ENCODE data around the gene GAMT. TPM values are rescaled to one million over a fixed set of nuclear protein-coding genes. Genes with fewer than 3 reads are reported as not detected.

GAMT gene
- total and polyA plus RNA-seq, 2 of the 13 experiments (the other 11 are each of a cell fraction or from before 2014, with no cell fraction given): 115 to 124 TPM

DNA sequence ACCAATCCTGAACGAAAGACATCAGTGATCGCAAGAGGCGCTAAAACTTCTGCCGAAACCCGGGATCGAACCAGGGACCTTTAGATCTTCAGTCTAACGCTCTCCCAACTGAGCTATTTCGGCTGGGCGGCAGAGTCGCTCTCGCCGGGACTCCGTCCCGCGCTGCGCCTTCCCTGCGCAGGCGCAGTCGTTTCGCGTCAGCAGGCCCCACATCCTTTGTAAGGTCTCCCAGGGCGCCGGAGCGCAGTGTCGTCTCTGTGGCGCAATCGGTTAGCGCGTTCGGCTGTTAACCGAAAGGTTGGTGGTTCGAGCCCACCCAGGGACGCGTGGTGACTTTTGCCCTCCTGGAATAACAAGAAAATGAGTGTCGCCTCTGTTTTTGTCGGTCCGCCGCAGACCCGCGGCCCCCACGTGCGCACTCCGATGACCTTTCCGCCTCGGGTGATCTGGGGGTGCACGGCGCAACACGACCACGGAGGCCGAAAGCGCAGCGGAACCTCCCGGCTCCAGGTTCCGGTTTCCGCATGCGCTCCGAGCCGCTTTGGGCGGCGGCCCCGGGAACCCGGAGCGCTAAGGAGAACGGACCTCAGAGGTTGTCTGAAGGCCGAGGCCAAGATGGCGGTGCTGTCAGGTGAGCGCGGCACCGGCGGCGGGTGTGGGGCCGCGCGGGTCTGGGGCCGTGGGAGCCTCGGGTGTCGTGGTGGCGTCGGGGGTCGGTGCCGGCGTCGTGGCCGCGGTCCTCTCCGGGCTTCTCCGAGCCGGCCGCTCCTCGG lies 17.8 kb downstream of the GAMT start, which contains the start of gene NDUFS7 (continued):
- TF ChIP-seq, protein P1, sequence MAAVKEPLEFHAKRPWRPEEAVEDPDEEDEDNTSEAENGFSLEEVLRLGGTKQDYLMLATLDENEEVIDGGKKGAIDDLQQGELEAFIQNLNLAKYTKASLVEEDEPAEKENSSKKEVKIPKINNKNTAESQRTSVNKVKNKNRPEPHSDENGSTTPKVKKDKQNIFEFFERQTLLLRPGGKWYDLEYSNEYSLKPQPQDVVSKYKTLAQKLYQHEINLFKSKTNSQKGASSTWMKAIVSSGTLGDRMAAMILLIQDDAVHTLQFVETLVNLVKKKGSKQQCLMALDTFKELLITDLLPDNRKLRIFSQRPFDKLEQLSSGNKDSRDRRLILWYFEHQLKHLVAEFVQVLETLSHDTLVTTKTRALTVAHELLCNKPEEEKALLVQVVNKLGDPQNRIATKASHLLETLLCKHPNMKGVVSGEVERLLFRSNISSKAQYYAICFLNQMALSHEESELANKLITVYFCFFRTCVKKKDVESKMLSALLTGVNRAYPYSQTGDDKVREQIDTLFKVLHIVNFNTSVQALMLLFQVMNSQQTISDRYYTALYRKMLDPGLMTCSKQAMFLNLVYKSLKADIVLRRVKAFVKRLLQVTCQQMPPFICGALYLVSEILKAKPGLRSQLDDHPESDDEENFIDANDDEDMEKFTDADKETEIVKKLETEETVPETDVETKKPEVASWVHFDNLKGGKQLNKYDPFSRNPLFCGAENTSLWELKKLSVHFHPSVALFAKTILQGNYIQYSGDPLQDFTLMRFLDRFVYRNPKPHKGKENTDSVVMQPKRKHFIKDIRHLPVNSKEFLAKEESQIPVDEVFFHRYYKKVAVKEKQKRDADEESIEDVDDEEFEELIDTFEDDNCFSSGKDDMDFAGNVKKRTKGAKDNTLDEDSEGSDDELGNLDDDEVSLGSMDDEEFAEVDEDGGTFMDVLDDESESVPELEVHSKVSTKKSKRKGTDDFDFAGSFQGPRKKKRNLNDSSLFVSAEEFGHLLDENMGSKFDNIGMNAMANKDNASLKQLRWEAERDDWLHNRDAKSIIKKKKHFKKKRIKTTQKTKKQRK (IDR thresholded peaks at IDR 0.05; ENCODE audit: low read length): no peak
- TF ChIP-seq NAIF1 (CRISPR knock-in tag; IDR thresholded peaks at IDR 0.05; ENCODE audit: borderline replicate concordance) (peak; percentile 83; the same call in 1 of the 2 replicates), MZF1 (CRISPR knock-in tag; IDR thresholded peaks at IDR 0.05; ENCODE audit: borderline replicate concordance) (peak; percentile 86; the same call in 1 of the 2 replicates), SSRP1 (CRISPR knock-in tag; IDR thresholded peaks at IDR 0.05) (peak; percentile 100), ZNF572 (CRISPR knock-in tag; IDR thresholded peaks at IDR 0.05) (peak; percentile 98), GPN1 (CRISPR knock-in tag; IDR thresholded peaks at IDR 0.05; ENCODE audit: borderline replicate concordance) (no peak), ZNF713 (CRISPR knock-in tag; IDR thresholded peaks at IDR 0.05) (peak; percentile 88; the same call in 1 of the 2 replicates), ZNF615 (CRISPR knock-in tag; IDR thresholded peaks at IDR 0.05; ENCODE audit: borderline replicate concordance) (peak; percentile 98), CCAR2 (optimal IDR thresholded peaks at IDR 0.05; ENCODE audit: low read depth, low read length) (peak; percentile 94), SMYD3 (CRISPR knock-in tag; IDR thresholded peaks at IDR 0.05) (peak; percentile 94), RFXANK (CRISPR knock-in tag; IDR thresholded peaks at IDR 0.05) (peak; percentile 84; the same call in 1 of the 2 replicates), XRCC5 (optimal IDR thresholded peaks at IDR 0.05; ENCODE audit: low read length) (peak; percentile 99), SMAD9 (CRISPR knock-in tag; IDR thresholded peaks at IDR 0.05) (peak; percentile 94), ZKSCAN1 (IDR thresholded peaks at IDR 0.05; ENCODE audit: low read length) (peak; percentile 68; the same call in 1 of the 2 replicates), ZNF343 (CRISPR knock-in tag; IDR thresholded peaks at IDR 0.05) (peak; percentile 87; the same call in 1 of the 2 replicates), ARNT2 (CRISPR knock-in tag; IDR thresholded peaks at IDR 0.05; ENCODE audit: low read depth) (peak; percentile 93), NR1H2 (CRISPR knock-in tag; IDR thresholded peaks at IDR 0.05; ENCODE audit: borderline replicate concordance, low read depth) (no peak), BRD4 (CRISPR knock-in tag; IDR thresholded peaks at IDR 0.05) (no peak; the same call in 1 of the 2 replicates)
- TF ChIP-seq, protein P2, sequence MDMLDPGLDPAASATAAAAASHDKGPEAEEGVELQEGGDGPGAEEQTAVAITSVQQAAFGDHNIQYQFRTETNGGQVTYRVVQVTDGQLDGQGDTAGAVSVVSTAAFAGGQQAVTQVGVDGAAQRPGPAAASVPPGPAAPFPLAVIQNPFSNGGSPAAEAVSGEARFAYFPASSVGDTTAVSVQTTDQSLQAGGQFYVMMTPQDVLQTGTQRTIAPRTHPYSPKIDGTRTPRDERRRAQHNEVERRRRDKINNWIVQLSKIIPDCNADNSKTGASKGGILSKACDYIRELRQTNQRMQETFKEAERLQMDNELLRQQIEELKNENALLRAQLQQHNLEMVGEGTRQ (IDR thresholded peaks at IDR 0.05; ENCODE audit: low read depth, low read length): no peak
- TF ChIP-seq, protein P2 (CRISPR knock-in tag; IDR thresholded peaks at IDR 0.05; ENCODE audit: borderline replicate concordance): peak; percentile 30; the same call in 1 of the 2 replicates
- TF ChIP-seq, protein P3, sequence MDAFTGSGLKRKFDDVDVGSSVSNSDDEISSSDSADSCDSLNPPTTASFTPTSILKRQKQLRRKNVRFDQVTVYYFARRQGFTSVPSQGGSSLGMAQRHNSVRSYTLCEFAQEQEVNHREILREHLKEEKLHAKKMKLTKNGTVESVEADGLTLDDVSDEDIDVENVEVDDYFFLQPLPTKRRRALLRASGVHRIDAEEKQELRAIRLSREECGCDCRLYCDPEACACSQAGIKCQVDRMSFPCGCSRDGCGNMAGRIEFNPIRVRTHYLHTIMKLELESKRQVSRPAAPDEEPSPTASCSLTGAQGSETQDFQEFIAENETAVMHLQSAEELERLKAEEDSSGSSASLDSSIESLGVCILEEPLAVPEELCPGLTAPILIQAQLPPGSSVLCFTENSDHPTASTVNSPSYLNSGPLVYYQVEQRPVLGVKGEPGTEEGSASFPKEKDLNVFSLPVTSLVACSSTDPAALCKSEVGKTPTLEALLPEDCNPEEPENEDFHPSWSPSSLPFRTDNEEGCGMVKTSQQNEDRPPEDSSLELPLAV (CRISPR knock-in tag; conservative IDR thresholded peaks at IDR 0.05; ENCODE audit: low read depth): peak; percentile 71; the same call in 1 of the 2 replicates
- TF ChIP-seq, protein P4, sequence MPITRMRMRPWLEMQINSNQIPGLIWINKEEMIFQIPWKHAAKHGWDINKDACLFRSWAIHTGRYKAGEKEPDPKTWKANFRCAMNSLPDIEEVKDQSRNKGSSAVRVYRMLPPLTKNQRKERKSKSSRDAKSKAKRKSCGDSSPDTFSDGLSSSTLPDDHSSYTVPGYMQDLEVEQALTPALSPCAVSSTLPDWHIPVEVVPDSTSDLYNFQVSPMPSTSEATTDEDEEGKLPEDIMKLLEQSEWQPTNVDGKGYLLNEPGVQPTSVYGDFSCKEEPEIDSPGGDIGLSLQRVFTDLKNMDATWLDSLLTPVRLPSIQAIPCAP (CRISPR knock-in tag; IDR thresholded peaks at IDR 0.05; ENCODE audit: low read depth): peak; percentile 45; the same call in 1 of the 2 replicates

Data from HepG2 (cell line).